SU-DHL-6 (cell line): ENCODE results near the gene REG4.

Source experiments
- H2AFZ ChIP-seq: fragments of 200-600 bp; sonication (generic); 2 replicates; pipeline ENCODE4 v1.6.1; 2014; ENCODE audit warnings: low read depth, mild to moderate bottlenecking, moderate library complexity, mixed read lengths, antibody characterized with exemption, low read length; ENCODE audit not compliant: severe bottlenecking
- H3F3A ChIP-seq: fragments of 200-600 bp; shearing (Covaris generic); 2 replicates; pipeline ENCODE4 v1.6.0; 2016; ENCODE audit warnings: antibody characterized with exemption, mild to moderate bottlenecking; ENCODE audit not compliant: insufficient read depth
- H3K27ac ChIP-seq: fragments of 200-600 bp; sonication (generic); 2 replicates; pipeline ENCODE4 v1.5.1; 2016; ENCODE audit warnings: low read depth, mild to moderate bottlenecking, low read length, moderate library complexity, mixed read lengths
- H3K27me3 ChIP-seq: fragments of 200-600 bp; sonication (generic), shearing (Covaris generic); 2 replicates; pipeline ENCODE4 v1.6.0; 2014; ENCODE audit warnings: mild to moderate bottlenecking, low read length
- H3K36me3 ChIP-seq: fragments of 200-600 bp; sonication (generic); 2 replicates; pipeline ENCODE4 v1.6.1; 2014; ENCODE audit warnings: mild to moderate bottlenecking, low read length, mixed read lengths
- H3K4me2 ChIP-seq: fragments of 300-600, 200-600 bp; shearing (Covaris generic), sonication (generic); 2 replicates; pipeline ENCODE4 v1.6.0; 2014; ENCODE audit warnings: low read length, low read depth, mild to moderate bottlenecking; ENCODE audit not compliant: poor library complexity, severe bottlenecking
- H3K4me3 ChIP-seq: fragments of 200-600 bp; sonication (generic); 2 replicates; pipeline ENCODE4 v1.5.1; 2014; ENCODE audit warnings: antibody characterized with exemption, low read length, mild to moderate bottlenecking, mixed read lengths; ENCODE audit not compliant: insufficient read depth, poor library complexity, severe bottlenecking
- H3K79me2 ChIP-seq: fragments of 200-600 bp; sonication (generic); 2 replicates; pipeline ENCODE4 v1.6.1; 2014; ENCODE audit warnings: mild to moderate bottlenecking, low read length, moderate library complexity; ENCODE audit not compliant: insufficient read depth
- H3K9ac ChIP-seq: fragments of 200-600 bp; sonication (generic); 2 replicates; pipeline ENCODE4 v1.7.0; 2014; ENCODE audit warnings: mild to moderate bottlenecking, low read length
- H3K9me2 ChIP-seq: fragments of 200-600 bp; sonication (generic); replicated peaks from 2 replicates; pipeline ENCODE4 v1.6.1; 2014; ENCODE audit warnings: low read length; ENCODE audit not compliant: insufficient read depth
- H3K9me3 ChIP-seq: fragments of 200-600 bp; sonication (generic); 2 replicates; pipeline ENCODE4 v1.6.1; 2014; ENCODE audit warnings: low read length, mixed read lengths; ENCODE audit not compliant: insufficient read depth
- H4K20me1 ChIP-seq: fragments of 200-600 bp; sonication (generic); 2 replicates; pipeline ENCODE4 v1.6.1; 2014; ENCODE audit warnings: low read depth, mild to moderate bottlenecking, antibody characterized with exemption, low read length, moderate library complexity, mixed read lengths
- EZH2phosphoT487 ChIP-seq: fragments of 200-600 bp; sonication (generic), shearing (Covaris generic); conservative IDR thresholded peaks from 2 replicates; pipeline ENCODE4 v1.6.1; 2018; ENCODE audit warnings: mild to moderate bottlenecking, antibody characterized with exemption, low read length, moderate library complexity, mixed read lengths
- TF ChIP-seq, protein P1 (sequence below): fragments of 200-600 bp; sonication (generic); IDR thresholded peaks from one replicate; pipeline ENCODE4 v1.5.1; 2017; ENCODE audit warnings: antibody characterized with exemption, mild to moderate bottlenecking, low read length, moderate library complexity; ENCODE audit not compliant: insufficient read depth, poor library complexity, severe bottlenecking

The REG4 gene

DNA sequence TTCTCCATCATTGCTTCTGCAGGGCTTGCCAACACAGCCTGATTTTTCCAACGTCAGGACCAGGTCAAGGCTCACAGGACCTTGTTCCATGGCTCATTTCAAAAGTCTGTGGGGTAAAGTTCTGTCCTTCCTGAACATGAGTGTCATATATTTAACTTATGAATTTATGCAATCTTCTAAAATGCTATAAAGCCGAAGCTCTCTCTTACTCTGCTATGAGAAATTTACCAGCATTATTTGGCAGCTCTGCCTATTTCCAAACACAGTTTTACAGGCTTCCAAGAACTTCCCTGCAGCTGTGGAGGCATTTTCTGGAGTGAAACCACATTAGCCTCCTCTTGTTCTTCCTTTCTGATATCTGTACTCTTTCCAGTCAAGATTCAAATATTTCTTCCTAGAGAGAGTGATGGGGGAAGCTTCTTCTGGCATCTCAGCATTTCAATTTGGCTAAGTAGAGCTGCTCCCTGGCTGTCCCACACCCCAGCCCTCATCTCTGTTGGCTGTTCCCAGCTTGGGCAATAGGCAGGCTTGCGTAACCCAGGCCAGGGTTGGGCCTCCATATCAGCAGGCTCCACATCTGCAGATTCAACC is 27.0 kb downstream of the REG4 start:
- Histone ChIP-seq H3K27me3 (0 out of 2 replicates have a peak, but pooled peaks cover 3% of the 10 kb centered on the region), H3F3A (no peaks in the 10 kb centered on the region), H3K4me2 (no peak overlapping the region)

DNA sequence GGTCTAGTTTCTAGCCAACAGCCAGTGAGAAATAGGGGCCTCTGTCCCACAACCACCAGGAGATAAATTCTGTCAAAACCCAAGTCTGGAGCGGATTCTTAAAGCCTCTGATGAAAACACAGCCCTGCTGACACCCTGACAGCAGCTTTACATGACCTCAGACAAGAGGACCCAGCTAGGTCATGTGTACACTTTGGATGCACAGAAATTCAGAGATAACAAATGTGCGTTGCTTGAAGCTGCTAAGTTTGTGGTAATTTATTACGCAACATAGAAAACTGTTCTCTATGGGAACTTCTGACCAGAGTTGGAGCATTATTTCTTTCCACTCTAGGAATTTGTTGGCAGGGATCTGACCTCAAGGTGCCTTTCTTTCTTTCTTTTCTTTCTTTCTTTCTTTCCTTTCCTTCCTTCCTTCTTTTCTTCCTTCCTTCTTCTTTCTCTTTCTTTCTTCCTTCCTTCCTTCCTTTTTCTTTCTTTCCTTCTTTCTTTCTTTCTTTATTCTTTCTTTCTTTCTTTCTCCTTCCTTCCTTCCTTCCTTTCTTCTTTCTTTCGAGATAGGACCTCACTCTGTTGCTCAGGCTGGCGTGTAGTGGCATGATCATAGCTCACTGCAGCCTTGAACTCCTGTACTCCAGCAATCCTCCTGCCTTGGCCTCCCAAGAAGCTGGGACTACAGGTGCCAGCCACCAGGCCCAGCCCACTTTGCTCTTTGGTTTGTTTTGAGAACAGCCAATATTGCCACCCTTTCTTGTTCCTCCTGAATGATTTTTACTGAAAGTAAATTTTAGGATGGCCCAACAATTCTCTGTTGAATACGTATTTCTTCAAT is 27.7 kb downstream of the REG4 start:
- Histone ChIP-seq H4K20me1 (no peaks in the 10 kb centered on the region), H3K36me3 (no peaks in the 10 kb centered on the region), H3K4me3 (no peak overlapping the region), H3F3A (no peaks in the 10 kb centered on the region), H3K9me2 (no peaks in the 10 kb centered on the region), H3K79me2 (no peaks in the 10 kb centered on the region), H2AFZ (no peak overlapping the region), H3K4me2 (no peak overlapping the region), H3K9ac (no peak overlapping the region), H3K27me3 (0 out of 2 replicates have a peak, but pooled peaks cover 3% of the 10 kb centered on the region), H3K9me3 (no peaks in the 10 kb centered on the region), H3K27ac (no peak overlapping the region)
- no peak for TF ChIP-seq EZH2phosphoT487
- TF ChIP-seq, protein P1, sequence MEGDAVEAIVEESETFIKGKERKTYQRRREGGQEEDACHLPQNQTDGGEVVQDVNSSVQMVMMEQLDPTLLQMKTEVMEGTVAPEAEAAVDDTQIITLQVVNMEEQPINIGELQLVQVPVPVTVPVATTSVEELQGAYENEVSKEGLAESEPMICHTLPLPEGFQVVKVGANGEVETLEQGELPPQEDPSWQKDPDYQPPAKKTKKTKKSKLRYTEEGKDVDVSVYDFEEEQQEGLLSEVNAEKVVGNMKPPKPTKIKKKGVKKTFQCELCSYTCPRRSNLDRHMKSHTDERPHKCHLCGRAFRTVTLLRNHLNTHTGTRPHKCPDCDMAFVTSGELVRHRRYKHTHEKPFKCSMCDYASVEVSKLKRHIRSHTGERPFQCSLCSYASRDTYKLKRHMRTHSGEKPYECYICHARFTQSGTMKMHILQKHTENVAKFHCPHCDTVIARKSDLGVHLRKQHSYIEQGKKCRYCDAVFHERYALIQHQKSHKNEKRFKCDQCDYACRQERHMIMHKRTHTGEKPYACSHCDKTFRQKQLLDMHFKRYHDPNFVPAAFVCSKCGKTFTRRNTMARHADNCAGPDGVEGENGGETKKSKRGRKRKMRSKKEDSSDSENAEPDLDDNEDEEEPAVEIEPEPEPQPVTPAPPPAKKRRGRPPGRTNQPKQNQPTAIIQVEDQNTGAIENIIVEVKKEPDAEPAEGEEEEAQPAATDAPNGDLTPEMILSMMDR, result no peak

More for the DNA sequence above, 27.0 kb downstream of the REG4 start:
- Histone ChIP-seq H3K9me2 (no peaks in the 10 kb centered on the region), H3K36me3 (no peaks in the 10 kb centered on the region), H3K79me2 (no peaks in the 10 kb centered on the region), H2AFZ (no peak overlapping the region), H3K4me3 (no peak overlapping the region), H3K27ac (no peak overlapping the region), H3K9me3 (no peaks in the 10 kb centered on the region), H4K20me1 (no peaks in the 10 kb centered on the region), H3K9ac (no peak overlapping the region)
- TF ChIP-seq EZH2phosphoT487, result no peak
- TF ChIP-seq, protein P1, result no peak

DNA sequence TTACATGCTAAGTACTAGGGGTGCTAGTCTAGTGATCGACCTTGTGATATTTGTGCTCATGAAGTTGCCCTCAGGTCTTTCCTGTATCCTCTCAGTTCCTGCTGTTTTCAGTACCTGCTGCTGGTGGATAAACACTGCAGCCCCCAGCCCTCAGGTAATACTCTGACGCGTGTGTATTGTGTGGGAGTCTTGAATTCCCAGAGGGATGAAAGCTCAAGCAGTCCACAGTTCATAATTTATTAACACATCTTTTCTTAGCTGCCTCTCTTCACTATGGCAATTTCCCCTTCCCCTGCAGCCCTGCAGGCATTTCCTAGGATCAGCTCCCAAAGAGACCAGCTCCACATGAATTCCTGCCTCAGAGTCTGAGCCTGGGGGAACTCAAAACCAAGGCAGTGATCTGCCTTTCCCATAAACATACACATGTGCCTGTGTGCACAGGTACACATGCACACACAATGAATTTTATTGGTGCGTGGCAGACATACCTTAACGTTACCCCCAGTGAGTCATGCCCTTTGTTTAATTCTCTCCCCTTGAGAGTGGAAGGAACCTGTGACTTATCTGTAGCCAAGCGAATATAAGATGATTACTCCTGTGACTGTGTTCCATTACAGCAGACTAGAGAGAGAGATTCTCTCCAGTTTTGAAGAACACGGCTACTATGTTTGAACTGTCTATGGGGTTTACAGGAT is 28.5 kb downstream of the REG4 start:
- Histone ChIP-seq H3K27me3 (no peaks in the 10 kb centered on the region), H3K27ac (no peak overlapping the region), H3K9me2 (no peaks in the 10 kb centered on the region), H3K79me2 (no peaks in the 10 kb centered on the region), H3K4me2 (no peak overlapping the region), H3F3A (no peaks in the 10 kb centered on the region), H3K4me3 (no peak overlapping the region), H3K9ac (no peak overlapping the region), H4K20me1 (no peaks in the 10 kb centered on the region), H2AFZ (no peak overlapping the region), H3K36me3 (no peaks in the 10 kb centered on the region), H3K9me3 (no peaks in the 10 kb centered on the region)
- no peak for TF ChIP-seq EZH2phosphoT487
- TF ChIP-seq, protein P1, result no peak
